ENCODE data around the gene FAM117B. TPM values are rescaled to one million over a fixed set of nuclear protein-coding genes. Genes with fewer than 3 reads are reported as not detected.
A peak's percentile ranks its signal among the peaks of the same experiment; 100 is the strongest.

The FAM117B gene
- total RNA-seq, 2 donors from 2014 or later = 32.1 to 34.0 TPM

DNA sequence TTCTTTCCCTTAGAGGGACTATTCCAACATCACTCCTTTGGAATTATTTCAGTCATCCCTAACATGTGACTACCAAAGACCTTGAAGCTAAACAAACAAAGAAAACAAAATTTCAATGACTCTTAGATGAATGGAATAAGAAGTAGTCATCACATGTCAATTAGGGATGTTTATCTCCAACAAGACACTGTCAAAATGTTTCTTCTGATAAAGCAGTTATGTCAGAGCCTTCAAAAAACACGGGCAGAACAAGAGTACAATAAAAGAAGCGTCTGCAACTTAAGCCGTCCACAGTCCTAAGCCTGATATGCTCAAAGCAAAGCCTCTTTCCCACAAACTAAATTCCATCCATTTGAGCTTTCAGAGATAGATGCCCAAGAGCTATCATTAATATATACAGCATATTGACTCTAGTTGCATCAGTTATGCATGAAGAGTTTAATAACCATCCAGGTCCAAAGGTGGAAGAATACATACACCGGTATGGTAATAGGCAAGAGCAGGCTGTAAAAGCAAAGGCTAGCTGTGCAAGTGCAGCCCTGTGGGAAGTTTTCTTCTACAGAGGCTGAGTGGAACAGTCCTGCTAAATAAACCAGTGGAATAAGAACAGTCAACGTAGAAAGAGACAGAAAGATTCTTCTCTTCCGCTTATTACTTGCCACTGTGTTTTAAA is 138.7 kb downstream of the FAM117B start:
- Mint-ChIP-seq H3K27me3 (ENCODE audit: insufficient read depth) (no peaks in the 10 kb centered on the region), H3K4me3 (no peak overlapping the region), H3K9me3 (no peaks in the 10 kb centered on the region), H3K4me1 (no peaks in the 10 kb centered on the region), H3K27ac (no peak overlapping the region), H3K36me3 (ENCODE audit: low read depth) (peaks cover 46% of the 10 kb centered on the region)
- Histone ChIP-seq H3K27me3 (ENCODE audit: control insufficient read depth, insufficient read depth, low read length, poor library complexity, severe bottlenecking) (no peaks in the 10 kb centered on the region), H3K36me3 (ENCODE audit: control insufficient read depth, insufficient read depth, low read length) (peaks cover 39% of the 10 kb centered on the region), H3K9me3 (ENCODE audit: control insufficient read depth, low read length) (no peaks in the 10 kb centered on the region), H3K4me1 (ENCODE audit: control insufficient read depth, insufficient read depth, low read length) (no peaks in the 10 kb centered on the region), H3K9ac (ENCODE audit: extremely low read depth, low read length, poor library complexity, severe bottlenecking) (no peak overlapping the region), H3K4me3 (ENCODE audit: low read length) (no peak overlapping the region), H3K27ac (ENCODE audit: low read depth, low read length) (no peak overlapping the region)
- WGBS, 2 experiments (ENCODE audit: insufficient coverage in 1 of 2, insufficient read length in 1 of 2) = 92 to 95% methylated on average over 6 of the region's 6 CpGs
- TF ChIP-seq, protein P1, sequence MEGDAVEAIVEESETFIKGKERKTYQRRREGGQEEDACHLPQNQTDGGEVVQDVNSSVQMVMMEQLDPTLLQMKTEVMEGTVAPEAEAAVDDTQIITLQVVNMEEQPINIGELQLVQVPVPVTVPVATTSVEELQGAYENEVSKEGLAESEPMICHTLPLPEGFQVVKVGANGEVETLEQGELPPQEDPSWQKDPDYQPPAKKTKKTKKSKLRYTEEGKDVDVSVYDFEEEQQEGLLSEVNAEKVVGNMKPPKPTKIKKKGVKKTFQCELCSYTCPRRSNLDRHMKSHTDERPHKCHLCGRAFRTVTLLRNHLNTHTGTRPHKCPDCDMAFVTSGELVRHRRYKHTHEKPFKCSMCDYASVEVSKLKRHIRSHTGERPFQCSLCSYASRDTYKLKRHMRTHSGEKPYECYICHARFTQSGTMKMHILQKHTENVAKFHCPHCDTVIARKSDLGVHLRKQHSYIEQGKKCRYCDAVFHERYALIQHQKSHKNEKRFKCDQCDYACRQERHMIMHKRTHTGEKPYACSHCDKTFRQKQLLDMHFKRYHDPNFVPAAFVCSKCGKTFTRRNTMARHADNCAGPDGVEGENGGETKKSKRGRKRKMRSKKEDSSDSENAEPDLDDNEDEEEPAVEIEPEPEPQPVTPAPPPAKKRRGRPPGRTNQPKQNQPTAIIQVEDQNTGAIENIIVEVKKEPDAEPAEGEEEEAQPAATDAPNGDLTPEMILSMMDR (conservative IDR thresholded peaks at IDR 0.05) = no peak
- no peak for DNase-seq

DNA sequence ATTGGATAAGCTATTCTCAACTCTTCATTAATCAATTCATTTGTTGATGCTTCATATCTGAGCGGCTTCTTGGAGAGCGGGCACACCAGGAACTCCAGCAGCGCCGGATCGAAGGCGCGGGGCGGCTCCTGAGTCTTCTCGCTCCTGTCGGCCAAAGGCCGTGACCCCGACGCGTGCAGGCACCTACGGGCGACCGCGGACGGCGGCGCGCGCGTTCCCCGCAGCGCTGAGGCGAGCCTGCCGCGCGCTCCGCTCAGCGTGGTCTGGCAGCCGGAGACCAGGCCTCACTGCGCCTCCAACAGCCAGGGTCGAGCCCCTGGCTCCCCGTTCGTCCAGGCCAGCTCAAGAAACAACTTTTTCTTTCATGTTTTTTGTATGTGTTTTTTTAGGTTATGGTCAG is 139.3 kb downstream of the FAM117B start:
- TF ChIP-seq, protein P1 (conservative IDR thresholded peaks at IDR 0.05) = no peak
- WGBS, 2 experiments (ENCODE audit: insufficient coverage in 1 of 2, insufficient read length in 1 of 2) = 96 to 97% methylated on average over 21 to 37 of the region's 37 CpGs
- H3K9me3 Mint-ChIP-seq = no peaks in the 10 kb centered on the region
- peaks cover 51% of the 10 kb centered on the region for H3K36me3 Mint-ChIP-seq (ENCODE audit: low read depth)
- Histone ChIP-seq H3K9ac (ENCODE audit: extremely low read depth, low read length, poor library complexity, severe bottlenecking) (no peak overlapping the region), H3K27ac (ENCODE audit: low read depth, low read length) (no peak overlapping the region), H3K4me3 (ENCODE audit: low read length) (no peak overlapping the region), H3K4me1 (ENCODE audit: control insufficient read depth, insufficient read depth, low read length) (no peaks in the 10 kb centered on the region), H3K27me3 (ENCODE audit: control insufficient read depth, insufficient read depth, low read length, poor library complexity, severe bottlenecking) (no peaks in the 10 kb centered on the region), H3K36me3 (ENCODE audit: control insufficient read depth, insufficient read depth, low read length) (peaks cover 42% of the 10 kb centered on the region), H3K9me3 (ENCODE audit: control insufficient read depth, low read length) (no peaks in the 10 kb centered on the region)
- H3K4me1 Mint-ChIP-seq = no peaks in the 10 kb centered on the region
- no peaks in the 10 kb centered on the region for H3K27me3 Mint-ChIP-seq (ENCODE audit: insufficient read depth)
- no peak overlapping the region for H3K4me3 Mint-ChIP-seq
- peak overlapping the region; percentile 53 for H3K27ac Mint-ChIP-seq
- no peak for DNase-seq

DNA sequence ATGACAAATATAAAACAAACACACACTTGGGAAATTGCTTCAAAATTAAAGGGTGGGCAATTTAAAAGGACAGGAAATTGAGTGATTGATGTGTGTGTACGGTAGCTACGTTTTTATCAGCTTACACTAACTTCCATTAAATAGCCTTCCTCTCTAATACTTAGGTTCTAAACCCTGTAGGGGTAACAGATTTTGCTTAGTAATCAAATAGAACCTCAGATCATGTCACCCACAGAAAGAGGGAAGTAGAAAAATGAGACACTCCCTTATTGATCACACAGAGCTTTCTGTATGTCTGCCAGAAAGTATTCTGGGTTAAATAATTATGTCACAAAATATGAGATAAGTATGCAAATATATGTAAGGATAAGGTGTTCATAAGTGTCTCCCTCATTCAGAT is 143.4 kb downstream of the FAM117B start:
- no peaks in the 10 kb centered on the region for H3K27me3 ChIP-seq (ENCODE audit: control insufficient read depth, insufficient read depth, low read length, poor library complexity, severe bottlenecking)
- Mint-ChIP-seq H3K4me3 (no peak overlapping the region), H3K27me3 (ENCODE audit: insufficient read depth) (no peaks in the 10 kb centered on the region), H3K9me3 (no peaks in the 10 kb centered on the region), H3K4me1 (no peaks in the 10 kb centered on the region), H3K27ac (no peak overlapping the region), H3K36me3 (ENCODE audit: low read depth) (peaks cover 55% of the 10 kb centered on the region)
- H3K4me1 ChIP-seq (ENCODE audit: control insufficient read depth, insufficient read depth, low read length) = no peaks in the 10 kb centered on the region
- TF ChIP-seq, protein P1 (conservative IDR thresholded peaks at IDR 0.05) = no peak
- H3K27ac ChIP-seq (ENCODE audit: low read depth, low read length) = no peak overlapping the region
- peaks cover 60% of the 10 kb centered on the region for H3K36me3 ChIP-seq (ENCODE audit: control insufficient read depth, insufficient read depth, low read length)
- no peak for DNase-seq
- no CpG with 5 or more reads among the region's 2 CpGs for WGBS, 2 experiments (ENCODE audit: insufficient coverage in 1 of 2, insufficient read length in 1 of 2)
- H3K4me3 ChIP-seq (ENCODE audit: low read length) = no peak overlapping the region
- no peaks in the 10 kb centered on the region for H3K9me3 ChIP-seq (ENCODE audit: control insufficient read depth, low read length)
- H3K9ac ChIP-seq (ENCODE audit: extremely low read depth, low read length, poor library complexity, severe bottlenecking) = no peak overlapping the region
